Activated B cell treated with CpG ODN at 0.5 μM for 24 hours (primary cell): Measurements from ENCODE around the gene SEC31B. TPM values are rescaled to one million over a fixed set of nuclear protein-coding genes. Genes with fewer than 3 reads are reported as not detected.

Experiments
- ATAC-seq: fragments of 200-7000 bp; cut with Tn5 transposase; one replicate; pipeline ENCODE4 v1.10.0; 2021; ENCODE audit warnings: low read depth, mild to moderate bottlenecking, moderate library complexity
- CTCF ChIA-PET: fragments of 350-600 bp; sonication (Branson Sonifier 250); formaldehyde crosslinking; loops from one replicate; lab custom pipeline; 2021; ENCODE audit warnings: antibody characterized with exemption; lab: Charles Lee
- POLR2A ChIA-PET: fragments of 350-600 bp; sonication (Branson Sonifier 250); formaldehyde crosslinking; loops from one replicate; lab custom pipeline; 2021; ENCODE audit warnings: antibody characterized with exemption; lab: Charles Lee
- DNase-seq: peaks from one replicate; pipeline ENCODE4 v3.0.0; 2022
- H3K27ac Mint-ChIP-seq: one replicate; pipeline ENCODE4 v1.8.0; 2020; ENCODE audit warnings: mixed read lengths
- H3K27me3 Mint-ChIP-seq: one replicate; pipeline ENCODE4 v1.8.0; 2021; ENCODE audit warnings: mixed read lengths
- H3K36me3 Mint-ChIP-seq: one replicate; pipeline ENCODE4 v1.8.0; 2021; ENCODE audit warnings: low read depth, mixed read lengths
- H3K4me1 Mint-ChIP-seq: one replicate; pipeline ENCODE4 v1.8.0; 2021; ENCODE audit warnings: mixed read lengths
- H3K4me3 Mint-ChIP-seq: one replicate; pipeline ENCODE4 v1.8.0; 2020; ENCODE audit warnings: mild to moderate bottlenecking, mixed read lengths
- H3K9me3 Mint-ChIP-seq: one replicate; pipeline ENCODE4 v1.8.0; 2020; ENCODE audit warnings: mixed read lengths
- CTCF ChIP-seq: fragments of 200-600 bp; IDR thresholded peaks from one replicate; pipeline ENCODE4 v1.8.0; 2022; ENCODE audit warnings: antibody characterized with exemption, mild to moderate bottlenecking
- intact Hi-C: fragments of 100-400 bp; cut with micrococcal nuclease; formaldehyde crosslinking; loops from one replicate; pipeline ENCODE4 v1.15.1; 2024
- total RNA-seq: library from RNA; stranded (reverse); gene quantifications from 2 replicates; pipeline ENCODE4 v1.2.3, GENCODE V29; 2022

SEC31B gene
- total RNA-seq, result 19.8 and 21.6 TPM in 2 replicates

GRCh38 chr10:100519311-100520051 is at the start of gene SEC31B:
TSS of gene SEC31B (minus strand) at chr10:100519861. CDS start at chr10:100516952, 2,909 bp downstream.
- ChIA-PET POLR2A (no interaction called here), CTCF (interaction anchor here (1.1 to 2.6 kb wide), 18 partner anchors 8 to 359 kb away, joined by 3 to 15 read pairs (median 5); partner anchors contain the start of genes HIF1AN, NDUFB8 and PKD2L1)
- no peak for TF ChIP-seq CTCF
- peaks cover 34% of the 10 kb centered on the region for H3K36me3 Mint-ChIP-seq
- H3K27me3 Mint-ChIP-seq, result peaks cover 10% of the 10 kb centered on the region
- H3K4me1 Mint-ChIP-seq, result peaks cover 9% of the 10 kb centered on the region
- H3K27ac Mint-ChIP-seq, result no peak within 1 kb of the TSS
- H3K4me3 Mint-ChIP-seq, result peak within 1 kb of the TSS; percentile 47
- ATAC-seq, result peak; percentile 21
- no peaks in the 10 kb centered on the region for H3K9me3 Mint-ChIP-seq
- no peak for DNase-seq
- intact Hi-C loops, result loop anchor here (5.0 kb wide), 1 partner anchor 672 kb away; no protein-coding TSS in a partner anchor

- Mint-ChIP-seq H3K27ac (no peak overlapping the region), H3K9me3 (no peaks in the 10 kb centered on the region), H3K36me3 (no peaks in the 10 kb centered on the region), H3K4me1 (no peaks in the 10 kb centered on the region), H3K27me3 (peaks cover 44% of the 10 kb centered on the region), H3K4me3 (no peak overlapping the region)
- POLR2A ChIA-PET, result no interaction called here
- DNase-seq (no peak), ATAC-seq (no peak)
- CTCF ChIA-PET, result no interaction called here
- no peak for TF ChIP-seq CTCF
- intact Hi-C loops, result no loop called here
These were observed 49.3 kb upstream of the SEC31B start for GRCh38 chr10:100568912-100569311.

- Mint-ChIP-seq H3K36me3 (no peaks in the 10 kb centered on the region), H3K27me3 (peaks cover 46% of the 10 kb centered on the region), H3K27ac (no peak overlapping the region), H3K4me3 (no peak overlapping the region), H3K9me3 (no peaks in the 10 kb centered on the region), H3K4me1 (peaks cover 3% of the 10 kb centered on the region)
- TF ChIP-seq CTCF, result no peak
- ATAC-seq, result no peak
- ChIA-PET CTCF (no interaction called here), POLR2A (no interaction called here)
- DNase-seq, result no peak
- intact Hi-C loops, result no loop called here
These were observed 48.2 kb upstream of the SEC31B start for GRCh38 chr10:100567826-100568225.

- Mint-ChIP-seq H3K27ac (no peak overlapping the region), H3K4me1 (peaks cover 5% of the 10 kb centered on the region), H3K9me3 (no peaks in the 10 kb centered on the region), H3K36me3 (no peaks in the 10 kb centered on the region), H3K4me3 (no peak overlapping the region), H3K27me3 (peaks cover 48% of the 10 kb centered on the region)
- ATAC-seq, result no peak
- ChIA-PET CTCF (no interaction called here), POLR2A (no interaction called here)
- intact Hi-C loops, result no loop called here
- DNase-seq, result no peak
- TF ChIP-seq CTCF, result no peak
These were observed 47.6 kb upstream of the SEC31B start for GRCh38 chr10:100567249-100567648.

GRCh38 chr10:100566561-100566960 is 46.9 kb upstream of the SEC31B start:
- ChIA-PET CTCF (no interaction called here), POLR2A (interaction anchor here (0.7 kb wide), 1 partner anchor 494 kb away, joined by 4 read pairs; no protein-coding TSS in a partner anchor)
- TF ChIP-seq CTCF, result no peak
- Mint-ChIP-seq H3K27ac (no peak overlapping the region), H3K27me3 (peaks cover 52% of the 10 kb centered on the region), H3K9me3 (no peaks in the 10 kb centered on the region), H3K4me1 (peaks cover 10% of the 10 kb centered on the region), H3K36me3 (no peaks in the 10 kb centered on the region), H3K4me3 (no peak overlapping the region)
- no peak for ATAC-seq
- intact Hi-C loops, result no loop called here
- no peak for DNase-seq
